Upper lobe of left lung (tissue), 4 donors: ENCODE results near the gene SHLD1.

Experiments used
- EP300 ChIP-seq, 4 donors: sonication (generic); formaldehyde crosslinking; IDR thresholded peaks; one replicate each; pipeline ENCODE4 v1.5.1; 2017; ENCODE audit warnings: antibody characterized with exemption in 4 of 4, control low read depth in 2 of 4
- POLR2AphosphoS5 ChIP-seq, 2 donors: sonication (generic); formaldehyde crosslinking; IDR thresholded peaks; one replicate each; pipeline ENCODE4 v1.5.1; 2017; ENCODE audit warnings: antibody characterized with exemption in 2 of 2
- TF ChIP-seq, protein P1 (sequence below), 6 experiments: fragments of 450-650 bp in 4 of 6; fragments of 200-600 bp in 2 of 6; sonication (generic) in 2 of 6; IDR thresholded peaks; one replicate each; pipeline ENCODE4 v1.5.1; 2016 to 2019; ENCODE audit warnings: antibody characterized with exemption in 6 of 6

DNA sequence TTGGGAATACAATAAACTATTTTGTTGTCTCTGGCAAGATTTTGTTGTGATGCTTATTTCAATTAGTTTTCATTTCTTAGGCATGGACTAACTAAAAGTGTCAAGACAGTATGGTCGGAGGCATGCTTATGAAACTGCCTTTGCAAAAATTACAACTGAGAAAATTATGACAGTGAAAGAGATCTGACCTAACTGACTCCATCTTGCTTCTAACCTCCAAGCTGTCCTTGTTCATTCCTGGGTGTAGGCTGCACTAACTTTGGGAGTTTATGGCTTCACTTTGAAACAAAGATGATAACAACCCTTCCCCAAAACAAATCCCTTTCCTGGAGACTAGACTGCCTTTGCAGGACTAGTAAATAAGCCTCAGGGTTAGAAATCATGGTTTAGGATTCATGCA, 4.1 kb upstream of the SHLD1 start:
- no peak for TF ChIP-seq POLR2AphosphoS5 (IDR thresholded peaks at IDR 0.05)
- TF ChIP-seq, protein P1, sequence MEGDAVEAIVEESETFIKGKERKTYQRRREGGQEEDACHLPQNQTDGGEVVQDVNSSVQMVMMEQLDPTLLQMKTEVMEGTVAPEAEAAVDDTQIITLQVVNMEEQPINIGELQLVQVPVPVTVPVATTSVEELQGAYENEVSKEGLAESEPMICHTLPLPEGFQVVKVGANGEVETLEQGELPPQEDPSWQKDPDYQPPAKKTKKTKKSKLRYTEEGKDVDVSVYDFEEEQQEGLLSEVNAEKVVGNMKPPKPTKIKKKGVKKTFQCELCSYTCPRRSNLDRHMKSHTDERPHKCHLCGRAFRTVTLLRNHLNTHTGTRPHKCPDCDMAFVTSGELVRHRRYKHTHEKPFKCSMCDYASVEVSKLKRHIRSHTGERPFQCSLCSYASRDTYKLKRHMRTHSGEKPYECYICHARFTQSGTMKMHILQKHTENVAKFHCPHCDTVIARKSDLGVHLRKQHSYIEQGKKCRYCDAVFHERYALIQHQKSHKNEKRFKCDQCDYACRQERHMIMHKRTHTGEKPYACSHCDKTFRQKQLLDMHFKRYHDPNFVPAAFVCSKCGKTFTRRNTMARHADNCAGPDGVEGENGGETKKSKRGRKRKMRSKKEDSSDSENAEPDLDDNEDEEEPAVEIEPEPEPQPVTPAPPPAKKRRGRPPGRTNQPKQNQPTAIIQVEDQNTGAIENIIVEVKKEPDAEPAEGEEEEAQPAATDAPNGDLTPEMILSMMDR (IDR thresholded peaks at IDR 0.05) = no peak
- no peak for TF ChIP-seq EP300 (IDR thresholded peaks at IDR 0.05)
